ENCODE results near the gene KRTAP4-1.

GRCh38 chr17:41212524-41213169 is 27.9 kb upstream of the KRTAP4-1 start:
- TF ChIP-seq CTCF (IDR thresholded peaks at IDR 0.05) (no peak), EZH2phosphoT487 (IDR thresholded peaks at IDR 0.05) (no peak)

Measured in neural progenitor cell (in vitro differentiated cells).